ENCODE measurements around the gene MATN1.

MATN1 gene

GRCh38 chr1:30715216-30715615, 8.2 kb downstream of the MATN1 start:
- Histone ChIP-seq H3K9me3 (ENCODE audit: severe bottlenecking) (no peaks in the 10 kb centered on the region), H3K36me3 (ENCODE audit: low read depth) (no peaks in the 10 kb centered on the region), H3K27ac (ENCODE audit: poor library complexity, severe bottlenecking) (no peak overlapping the region), H3K4me1 (ENCODE audit: insufficient read depth, poor library complexity, severe bottlenecking) (no peaks in the 10 kb centered on the region), H3K27me3 (ENCODE audit: insufficient read depth, poor library complexity, severe bottlenecking) (no peaks in the 10 kb centered on the region), H3K4me3 (ENCODE audit: severe bottlenecking) (no peak overlapping the region)
- ATAC-seq (ENCODE audit: low read depth) (no peak), DNase-seq (ENCODE audit: low spot score) (no peak)
- peak; percentile 22 for TF ChIP-seq CTCF (IDR thresholded peaks at IDR 0.05; ENCODE audit: poor library complexity, severe bottlenecking)

- Histone ChIP-seq H3K27me3 (ENCODE audit: insufficient read depth, poor library complexity, severe bottlenecking) (no peaks in the 10 kb centered on the region), H3K36me3 (ENCODE audit: low read depth) (no peaks in the 10 kb centered on the region), H3K9me3 (ENCODE audit: severe bottlenecking) (no peaks in the 10 kb centered on the region), H3K4me3 (ENCODE audit: severe bottlenecking) (no peak overlapping the region), H3K4me1 (ENCODE audit: insufficient read depth, poor library complexity, severe bottlenecking) (no peaks in the 10 kb centered on the region), H3K27ac (ENCODE audit: poor library complexity, severe bottlenecking) (no peak overlapping the region)
- ATAC-seq (ENCODE audit: low read depth) (no peak), DNase-seq (ENCODE audit: low spot score) (no peak)
- TF ChIP-seq CTCF (IDR thresholded peaks at IDR 0.05; ENCODE audit: poor library complexity, severe bottlenecking) = no peak
Observed at GRCh38 chr1:30714536-30715090, 8.8 kb downstream of the MATN1 start.

- Histone ChIP-seq H3K4me1 (ENCODE audit: insufficient read depth, poor library complexity, severe bottlenecking) (no peaks in the 10 kb centered on the region), H3K36me3 (ENCODE audit: low read depth) (no peaks in the 10 kb centered on the region), H3K9me3 (ENCODE audit: severe bottlenecking) (no peaks in the 10 kb centered on the region), H3K27me3 (ENCODE audit: insufficient read depth, poor library complexity, severe bottlenecking) (no peaks in the 10 kb centered on the region), H3K4me3 (ENCODE audit: severe bottlenecking) (no peak overlapping the region), H3K27ac (ENCODE audit: poor library complexity, severe bottlenecking) (no peak overlapping the region)
- TF ChIP-seq CTCF (IDR thresholded peaks at IDR 0.05; ENCODE audit: poor library complexity, severe bottlenecking) = no peak
- no peak for DNase-seq (ENCODE audit: low spot score)
- no peak for ATAC-seq (ENCODE audit: low read depth)
Observed at GRCh38 chr1:30714025-30714424, 9.4 kb downstream of the MATN1 start.

GRCh38 chr1:30713311-30713710, 10.1 kb downstream of the MATN1 start:
- H3K27me3 ChIP-seq (ENCODE audit: insufficient read depth, poor library complexity, severe bottlenecking) = no peaks in the 10 kb centered on the region
- ATAC-seq (ENCODE audit: low read depth) (no peak), DNase-seq (ENCODE audit: low spot score) (no peak)
- no peaks in the 10 kb centered on the region for H3K9me3 ChIP-seq (ENCODE audit: severe bottlenecking)
- no peak overlapping the region for H3K27ac ChIP-seq (ENCODE audit: poor library complexity, severe bottlenecking)
- TF ChIP-seq CTCF (IDR thresholded peaks at IDR 0.05; ENCODE audit: poor library complexity, severe bottlenecking) = no peak
- H3K4me1 ChIP-seq (ENCODE audit: insufficient read depth, poor library complexity, severe bottlenecking) = no peaks in the 10 kb centered on the region
- H3K36me3 ChIP-seq (ENCODE audit: low read depth) = no peaks in the 10 kb centered on the region
- no peak overlapping the region for H3K4me3 ChIP-seq (ENCODE audit: severe bottlenecking)

- Histone ChIP-seq H3K4me1 (ENCODE audit: insufficient read depth, poor library complexity, severe bottlenecking) (no peaks in the 10 kb centered on the region), H3K9me3 (ENCODE audit: severe bottlenecking) (no peaks in the 10 kb centered on the region), H3K27me3 (ENCODE audit: insufficient read depth, poor library complexity, severe bottlenecking) (no peaks in the 10 kb centered on the region), H3K36me3 (ENCODE audit: low read depth) (no peaks in the 10 kb centered on the region), H3K4me3 (ENCODE audit: severe bottlenecking) (no peak overlapping the region), H3K27ac (ENCODE audit: poor library complexity, severe bottlenecking) (no peak overlapping the region)
- no peak for ATAC-seq (ENCODE audit: low read depth)
- no peak for TF ChIP-seq CTCF (IDR thresholded peaks at IDR 0.05; ENCODE audit: poor library complexity, severe bottlenecking)
- no peak for DNase-seq (ENCODE audit: low spot score)
Observed at GRCh38 chr1:30712583-30712982, 10.8 kb downstream of the MATN1 start.

Data from RWPE2 (cell line).